ENCODE measurements around the gene LRRC14B.

DNA sequence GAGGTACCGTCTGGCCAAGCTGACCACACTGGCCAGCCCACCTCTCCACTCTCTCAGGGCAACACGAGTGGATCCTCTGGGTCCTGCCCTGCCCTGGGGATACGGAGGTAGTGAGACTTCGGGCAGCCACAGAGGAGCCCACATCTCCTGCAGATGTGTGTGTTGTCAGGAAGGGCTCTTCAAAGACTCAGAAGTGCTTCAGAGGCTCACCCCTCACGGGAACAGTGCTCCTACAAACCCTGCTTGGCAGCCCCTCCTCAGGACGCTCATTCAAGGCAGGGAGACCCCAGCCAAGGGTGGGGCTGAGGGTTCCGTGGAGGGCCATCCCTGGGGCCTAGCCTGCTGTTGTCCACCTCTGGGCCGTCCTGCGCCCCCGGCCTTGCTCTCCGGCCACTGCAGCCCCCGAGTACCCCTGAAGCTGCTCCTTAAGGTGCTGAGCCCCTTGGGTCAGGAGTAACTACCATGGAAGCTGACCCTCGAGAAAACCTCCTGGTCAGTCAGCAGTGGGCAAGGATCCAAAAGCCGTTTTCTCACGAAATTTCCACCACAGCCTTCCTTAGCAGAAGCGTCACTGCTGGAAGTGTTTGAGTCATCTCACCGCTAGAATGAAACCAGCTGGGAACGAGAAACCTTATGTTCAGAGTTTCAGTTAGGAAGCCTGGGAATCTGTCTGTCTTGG lies 23.2 kb upstream of the LRRC14B start:
- TF ChIP-seq CTCF (IDR thresholded peaks at IDR 0.05), result no peak
- no peak for TF ChIP-seq POLR2AphosphoS5 (IDR thresholded peaks at IDR 0.05; ENCODE audit: low read depth, low read length)
- TF ChIP-seq TCF7L2 (IDR thresholded peaks at IDR 0.05; ENCODE audit: low read depth, low read length), result no peak
- no peak for TF ChIP-seq REST (IDR thresholded peaks at IDR 0.05; ENCODE audit: insufficient read depth in 1 of 2, low read depth in 2 of 2, low read length in 1 of 2)
